ENCODE measurements around the gene NRCAM. TPM values are rescaled to one million over a fixed set of nuclear protein-coding genes. Genes with fewer than 3 reads are reported as not detected.

Gene NRCAM
- total RNA-seq, 1 experiment from 2014 or later: 45.7 TPM

- no peaks in the 10 kb centered on the region for H3K9me3 ChIP-seq (ENCODE audit: low read depth, low read length, poor library complexity, severe bottlenecking)
- no peaks in the 10 kb centered on the region for H3K27me3 ChIP-seq (replicated peaks; ENCODE audit: insufficient read depth, low read depth, low read length, poor library complexity)
- TF ChIP-seq CTCF (conservative IDR thresholded peaks at IDR 0.05; ENCODE audit: low read depth, low read length) (no peak), EZH2 (IDR thresholded peaks at IDR 0.05; ENCODE audit: borderline replicate concordance, low read depth, low read length, poor library complexity, severe bottlenecking) (no peak)
- H3K27ac ChIP-seq (ENCODE audit: low read depth, low read length, poor library complexity, severe bottlenecking): peak overlapping the region; percentile 86
- DNase-seq (ENCODE audit: low spot score): no peak
- ChIA-PET POLR2A (ENCODE audit: low non-redundant PET) (no interaction called here), CTCF (no interaction called here)
- BruUV-seq (replicated peaks): no TSS peak
- H3K4me3 ChIP-seq (ENCODE audit: low read depth, low read length, poor library complexity, severe bottlenecking): no peak overlapping the region
- intact Hi-C loops (cut with micrococcal nuclease; ENCODE audit: unreplicated experiment): loop anchor here (2.0 to 5.0 kb wide), 2 partner anchors 108 to 165 kb away; no protein-coding TSS in a partner anchor
- no peaks in the 10 kb centered on the region for H3K36me3 ChIP-seq (ENCODE audit: insufficient read depth, low read length, poor library complexity, severe bottlenecking)
- H3K4me1 ChIP-seq (ENCODE audit: insufficient read depth, low read length, poor library complexity, severe bottlenecking): peaks cover 85% of the 10 kb centered on the region
Measured at GRCh38 chr7:108289852-108290251, 166.4 kb downstream of the NRCAM start.

- Histone ChIP-seq H3K4me1 (ENCODE audit: insufficient read depth, low read length, poor library complexity, severe bottlenecking) (peaks cover 80% of the 10 kb centered on the region), H3K4me3 (ENCODE audit: low read depth, low read length, poor library complexity, severe bottlenecking) (no peak overlapping the region), H3K27me3 (replicated peaks; ENCODE audit: insufficient read depth, low read depth, low read length, poor library complexity) (no peaks in the 10 kb centered on the region), H3K9me3 (ENCODE audit: low read depth, low read length, poor library complexity, severe bottlenecking) (no peaks in the 10 kb centered on the region), H3K36me3 (ENCODE audit: insufficient read depth, low read length, poor library complexity, severe bottlenecking) (no peaks in the 10 kb centered on the region), H3K27ac (ENCODE audit: low read depth, low read length, poor library complexity, severe bottlenecking) (no peak overlapping the region)
- no peak for DNase-seq (ENCODE audit: low spot score)
- TF ChIP-seq EZH2 (IDR thresholded peaks at IDR 0.05; ENCODE audit: borderline replicate concordance, low read depth, low read length, poor library complexity, severe bottlenecking) (no peak), CTCF (conservative IDR thresholded peaks at IDR 0.05; ENCODE audit: low read depth, low read length) (no peak)
- no TSS peak for BruUV-seq (replicated peaks)
- ChIA-PET CTCF (no interaction called here), POLR2A (ENCODE audit: low non-redundant PET) (no interaction called here)
- intact Hi-C loops (cut with micrococcal nuclease; ENCODE audit: unreplicated experiment): no loop called here
Measured at GRCh38 chr7:108287857-108288256, 168.4 kb downstream of the NRCAM start.

- Histone ChIP-seq H3K36me3 (ENCODE audit: insufficient read depth, low read length, poor library complexity, severe bottlenecking) (no peaks in the 10 kb centered on the region), H3K9me3 (ENCODE audit: low read depth, low read length, poor library complexity, severe bottlenecking) (no peaks in the 10 kb centered on the region), H3K27me3 (replicated peaks; ENCODE audit: insufficient read depth, low read depth, low read length, poor library complexity) (no peaks in the 10 kb centered on the region), H3K4me3 (ENCODE audit: low read depth, low read length, poor library complexity, severe bottlenecking) (no peak overlapping the region), H3K4me1 (ENCODE audit: insufficient read depth, low read length, poor library complexity, severe bottlenecking) (peaks cover 80% of the 10 kb centered on the region), H3K27ac (ENCODE audit: low read depth, low read length, poor library complexity, severe bottlenecking) (peak overlapping the region; percentile 20)
- POLR2A ChIA-PET (ENCODE audit: low non-redundant PET): interaction anchor here (0.5 kb wide), 1 partner anchor 38 kb away, joined by 6 read pairs; no protein-coding TSS in a partner anchor
- peak; percentile 80 for DNase-seq (ENCODE audit: low spot score)
- no TSS peak for BruUV-seq (replicated peaks)
- intact Hi-C loops (cut with micrococcal nuclease; ENCODE audit: unreplicated experiment): no loop called here
- CTCF ChIA-PET: no interaction called here
- TF ChIP-seq CTCF (conservative IDR thresholded peaks at IDR 0.05; ENCODE audit: low read depth, low read length) (no peak), EZH2 (IDR thresholded peaks at IDR 0.05; ENCODE audit: borderline replicate concordance, low read depth, low read length, poor library complexity, severe bottlenecking) (no peak)
Measured at GRCh38 chr7:108286290-108286904, 169.8 kb downstream of the NRCAM start.

Data from A673 (cell line).